HFFc6 (cell line): ENCODE measurements around the gene UXS1. TPM values are rescaled to one million over a fixed set of nuclear protein-coding genes. Genes with fewer than 3 reads are reported as not detected.

Source experiments
- DNase-seq: peaks from one replicate; pipeline ENCODE4 v3.0.0-alpha.2; 2018
- H3K27ac Mint-ChIP-seq: 2 replicates; pipeline ENCODE4 v1.8.0; 2020; ENCODE audit warnings: mild to moderate bottlenecking, mixed read lengths
- H3K27me3 Mint-ChIP-seq: 2 replicates; pipeline ENCODE4 v1.8.0; 2021; ENCODE audit warnings: mild to moderate bottlenecking, moderate library complexity, mixed read lengths; ENCODE audit not compliant: insufficient read depth
- H3K36me3 Mint-ChIP-seq: 2 replicates; pipeline ENCODE4 v1.8.0; 2021; ENCODE audit warnings: low read depth, mixed read lengths
- H3K4me1 Mint-ChIP-seq: 2 replicates; pipeline ENCODE4 v1.8.0; 2020; ENCODE audit warnings: low read depth, mixed read lengths
- H3K4me3 Mint-ChIP-seq: 2 replicates; pipeline ENCODE4 v1.8.0; 2020; ENCODE audit warnings: mild to moderate bottlenecking, moderate library complexity, mixed read lengths
- H3K9me3 Mint-ChIP-seq: 2 replicates; pipeline ENCODE4 v1.8.0; 2020; ENCODE audit warnings: mild to moderate bottlenecking, mixed read lengths
- total RNA-seq, 6 experiments: library from RNA; stranded (reverse); fragmentation: NEBNext Ultra II Directional; extraction: Animal tissue kit (Norgen Biotek cat#: 25700); gene quantifications; 2 replicates in 1 of 6; 3 replicates in 5 of 6; pipeline ENCODE4 v1.2.3, GENCODE V29; 2021
- TF ChIP-seq, protein P1 (sequence below): fragments of 200-600 bp; sonication (generic); IDR thresholded peaks from 2 replicates; pipeline ENCODE4 v1.5.0; 2021; ENCODE audit warnings: antibody characterized with exemption, mild to moderate bottlenecking

UXS1 gene
- total RNA-seq, 6 experiments from 2014 or later, result 40.0 to 51.9 (median 44.5) TPM

DNA sequence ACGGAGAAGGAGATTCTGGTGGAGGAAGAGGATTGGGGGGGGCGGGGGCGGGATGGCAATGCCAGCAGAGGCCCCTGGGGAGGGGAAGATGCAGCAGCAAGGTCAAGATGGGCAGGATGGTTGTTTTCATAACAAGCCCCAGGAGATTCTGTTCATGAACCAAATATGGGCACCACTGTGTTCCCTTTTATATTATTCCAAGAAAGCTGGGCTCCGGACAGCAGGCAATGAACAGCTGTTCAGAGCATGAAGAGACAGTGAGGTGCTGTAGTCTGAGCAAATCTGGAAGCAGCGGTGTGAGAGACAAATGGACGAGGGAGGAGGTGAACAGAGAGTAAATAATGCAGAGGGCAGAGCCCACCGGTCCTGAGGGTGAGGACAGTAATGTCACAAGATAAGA lies 20.0 kb downstream of the UXS1 start:
- Mint-ChIP-seq H3K27ac (no peak overlapping the region), H3K36me3 (peaks cover 3% of the 10 kb centered on the region; the same call in 1 of the 2 replicates), H3K9me3 (no peaks in the 10 kb centered on the region), H3K4me3 (no peak overlapping the region), H3K27me3 (no peaks in the 10 kb centered on the region), H3K4me1 (peaks cover 8% of the 10 kb centered on the region)
- TF ChIP-seq, protein P1, sequence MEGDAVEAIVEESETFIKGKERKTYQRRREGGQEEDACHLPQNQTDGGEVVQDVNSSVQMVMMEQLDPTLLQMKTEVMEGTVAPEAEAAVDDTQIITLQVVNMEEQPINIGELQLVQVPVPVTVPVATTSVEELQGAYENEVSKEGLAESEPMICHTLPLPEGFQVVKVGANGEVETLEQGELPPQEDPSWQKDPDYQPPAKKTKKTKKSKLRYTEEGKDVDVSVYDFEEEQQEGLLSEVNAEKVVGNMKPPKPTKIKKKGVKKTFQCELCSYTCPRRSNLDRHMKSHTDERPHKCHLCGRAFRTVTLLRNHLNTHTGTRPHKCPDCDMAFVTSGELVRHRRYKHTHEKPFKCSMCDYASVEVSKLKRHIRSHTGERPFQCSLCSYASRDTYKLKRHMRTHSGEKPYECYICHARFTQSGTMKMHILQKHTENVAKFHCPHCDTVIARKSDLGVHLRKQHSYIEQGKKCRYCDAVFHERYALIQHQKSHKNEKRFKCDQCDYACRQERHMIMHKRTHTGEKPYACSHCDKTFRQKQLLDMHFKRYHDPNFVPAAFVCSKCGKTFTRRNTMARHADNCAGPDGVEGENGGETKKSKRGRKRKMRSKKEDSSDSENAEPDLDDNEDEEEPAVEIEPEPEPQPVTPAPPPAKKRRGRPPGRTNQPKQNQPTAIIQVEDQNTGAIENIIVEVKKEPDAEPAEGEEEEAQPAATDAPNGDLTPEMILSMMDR, result no peak
- no peak for DNase-seq

DNA sequence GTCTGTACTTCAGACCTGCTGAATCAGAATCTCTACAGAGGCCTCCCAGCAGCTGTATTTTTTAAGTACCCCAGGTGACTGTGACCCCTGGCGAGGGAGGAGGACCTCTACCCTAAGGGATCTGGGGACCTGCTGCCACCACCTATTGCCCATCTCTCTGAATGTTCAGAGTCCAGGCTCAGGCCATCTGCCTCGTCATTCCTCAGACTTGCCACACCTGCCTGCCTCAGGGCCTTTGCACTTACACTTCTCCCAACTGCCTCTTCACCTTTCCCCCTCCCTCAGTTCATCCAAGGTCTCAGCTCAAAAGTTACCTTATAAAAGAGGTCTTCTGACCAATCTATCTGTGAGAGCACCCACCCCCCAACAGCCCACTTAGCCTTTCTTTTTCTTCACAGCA lies 21.5 kb downstream of the UXS1 start:
- H3K4me1 Mint-ChIP-seq, result peaks cover 8% of the 10 kb centered on the region
- no peaks in the 10 kb centered on the region for H3K27me3 Mint-ChIP-seq
- H3K27ac Mint-ChIP-seq, result no peak overlapping the region
- DNase-seq, result no peak
- H3K9me3 Mint-ChIP-seq, result no peaks in the 10 kb centered on the region
- TF ChIP-seq, protein P1, result no peak
- no peak overlapping the region for H3K4me3 Mint-ChIP-seq
- H3K36me3 Mint-ChIP-seq, result no peaks in the 10 kb centered on the region

DNA sequence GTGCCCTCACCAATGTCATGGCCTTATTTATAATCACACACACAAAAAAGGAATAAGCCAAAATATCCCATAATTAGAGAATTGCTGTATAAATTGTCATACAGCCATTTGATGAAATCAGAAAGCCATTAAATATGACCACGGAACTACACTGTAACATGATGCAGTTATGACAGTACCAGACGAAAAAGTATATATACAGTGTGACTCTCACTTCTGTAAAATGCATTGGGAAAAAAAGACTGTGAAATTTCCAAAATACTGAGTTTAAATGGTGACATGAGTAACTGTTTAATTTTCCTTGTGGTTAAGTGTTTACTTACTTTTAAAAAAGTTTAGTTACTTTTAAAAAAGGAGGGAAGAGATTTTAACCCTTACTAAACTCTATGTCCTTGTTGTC lies 25.4 kb downstream of the UXS1 start:
- no peaks in the 10 kb centered on the region for H3K9me3 Mint-ChIP-seq
- no peak for DNase-seq
- H3K4me3 Mint-ChIP-seq, result no peak overlapping the region
- H3K4me1 Mint-ChIP-seq, result peaks cover 8% of the 10 kb centered on the region; the same call in 1 of the 2 replicates
- H3K27ac Mint-ChIP-seq, result no peak overlapping the region
- no peaks in the 10 kb centered on the region for H3K27me3 Mint-ChIP-seq
- H3K36me3 Mint-ChIP-seq, result no peaks in the 10 kb centered on the region
- TF ChIP-seq, protein P1, result no peak

DNA sequence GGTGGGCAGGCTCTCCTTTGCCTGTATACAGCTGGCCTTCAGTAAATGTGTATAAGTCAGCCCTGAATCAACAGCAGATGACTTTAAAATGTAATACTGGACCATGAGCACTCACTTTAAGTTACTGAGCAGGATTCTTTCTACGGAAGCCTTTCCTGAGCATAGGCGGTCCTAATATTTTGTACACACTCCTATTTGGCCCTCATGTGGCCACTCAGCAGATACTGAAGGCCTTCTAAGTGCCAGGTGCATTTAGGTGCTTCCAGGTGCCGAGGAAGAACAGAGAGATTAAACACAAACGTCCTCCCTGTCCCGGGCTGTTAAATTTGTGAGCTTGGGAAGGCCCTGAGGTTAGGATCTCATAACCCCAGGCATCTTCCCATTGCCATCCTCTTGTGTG lies 27.0 kb downstream of the UXS1 start:
- Mint-ChIP-seq H3K27ac (no peak overlapping the region), H3K27me3 (no peaks in the 10 kb centered on the region), H3K9me3 (no peaks in the 10 kb centered on the region), H3K4me3 (no peak overlapping the region), H3K4me1 (peaks cover 13% of the 10 kb centered on the region), H3K36me3 (no peaks in the 10 kb centered on the region)
- TF ChIP-seq, protein P1, result no peak
- DNase-seq, result no peak

DNA sequence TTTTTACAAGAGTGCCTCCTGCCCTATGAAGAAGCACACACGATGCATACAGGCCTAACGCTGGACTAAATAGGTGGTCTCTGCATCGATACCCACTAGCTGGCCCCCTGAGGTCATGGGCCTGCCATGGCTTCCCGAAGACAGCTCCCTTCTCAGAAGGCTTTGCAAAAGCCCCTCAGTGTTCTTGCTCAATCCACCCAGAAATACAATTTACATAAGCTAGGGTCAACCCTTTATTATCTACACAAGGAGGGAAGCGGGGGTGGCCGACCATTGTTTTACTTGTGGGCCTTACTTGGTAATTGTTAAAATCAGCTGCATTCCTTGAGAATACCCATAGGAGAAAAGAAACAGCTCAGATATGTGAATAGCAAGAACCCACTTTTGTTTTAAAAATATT lies 28.5 kb downstream of the UXS1 start:
- no peak overlapping the region for H3K4me3 Mint-ChIP-seq
- H3K36me3 Mint-ChIP-seq, result no peaks in the 10 kb centered on the region
- TF ChIP-seq, protein P1, result no peak
- H3K27me3 Mint-ChIP-seq, result no peaks in the 10 kb centered on the region
- no peak for DNase-seq
- H3K4me1 Mint-ChIP-seq, result peaks cover 13% of the 10 kb centered on the region
- H3K9me3 Mint-ChIP-seq, result no peaks in the 10 kb centered on the region
- no peak overlapping the region for H3K27ac Mint-ChIP-seq

DNA sequence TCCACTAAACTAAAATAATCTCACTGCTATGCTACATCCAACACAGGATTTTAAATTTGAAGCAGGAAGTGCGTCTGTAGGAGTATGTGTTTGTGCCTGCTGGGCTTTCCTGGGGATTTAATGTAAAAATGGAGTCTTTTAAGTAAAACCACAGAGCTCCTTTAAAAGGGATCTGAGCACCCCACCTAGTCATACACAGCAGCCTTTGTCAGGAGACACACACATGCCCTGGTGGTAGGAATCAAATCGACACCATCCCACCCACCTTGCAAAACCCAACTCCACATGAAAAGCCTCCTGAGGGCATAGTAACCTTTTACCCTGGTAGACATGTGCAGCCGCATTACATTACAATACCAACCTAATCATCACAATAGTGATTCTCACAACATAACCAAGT lies 29.1 kb downstream of the UXS1 start:
- peaks cover 1% of the 10 kb centered on the region; the same call in 1 of the 2 replicates for H3K27me3 Mint-ChIP-seq
- no peak overlapping the region for H3K27ac Mint-ChIP-seq
- H3K4me1 Mint-ChIP-seq, result peaks cover 13% of the 10 kb centered on the region
- no peaks in the 10 kb centered on the region for H3K9me3 Mint-ChIP-seq
- no peak for DNase-seq
- no peak overlapping the region for H3K4me3 Mint-ChIP-seq
- TF ChIP-seq, protein P1, result no peak
- no peaks in the 10 kb centered on the region for H3K36me3 Mint-ChIP-seq
